ENCODE measurements around the gene FAM171A1. TPM values are rescaled to one million over a fixed set of nuclear protein-coding genes. Genes with fewer than 3 reads are reported as not detected.
A peak's percentile ranks its signal among the peaks of the same experiment; 100 is the strongest.
"Not testable (repeated sequence)": the region's sequence is repeated elsewhere in the genome, so short reads cannot be mapped to it uniquely, and the experiment has no call there.

The FAM171A1 gene
- polyA plus RNA-seq, 4 donors: 9.2 to 28.4 (median 18.2) TPM

GRCh38 chr10:15401382-15401781 is 30.3 kb upstream of the FAM171A1 start:
- FAIRE-seq: no peak

DNA sequence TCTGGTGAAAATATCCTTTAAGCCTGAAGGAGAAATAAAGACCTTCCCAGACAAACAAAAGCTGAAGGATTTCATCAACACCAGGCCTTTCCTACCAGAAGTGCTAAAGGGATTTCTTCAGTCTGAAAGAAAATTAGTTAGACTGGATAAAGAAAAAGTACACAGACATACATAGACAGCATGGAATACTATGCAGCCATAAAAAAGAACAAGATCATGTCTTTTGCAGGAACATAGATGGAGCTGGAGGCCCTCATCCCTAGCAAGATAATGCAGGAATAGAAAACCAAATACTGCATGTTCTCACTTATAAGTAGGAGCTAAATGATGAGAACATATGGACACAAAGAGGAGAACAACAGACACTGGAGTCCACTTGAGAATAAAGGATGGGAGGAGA is 29.4 kb upstream of the FAM171A1 start:
- not testable (repeated sequence) for H3K27me3 ChIP-seq (ENCODE audit: control insufficient read depth in 3 of 3, insufficient read depth in 3 of 3, low read length in 3 of 3); H3K4me1 ChIP-seq (ENCODE audit: control insufficient read depth in 3 of 3, insufficient read depth in 2 of 3, low read depth in 1 of 3, low read length in 2 of 3); H3K9me3 ChIP-seq (ENCODE audit: control insufficient read depth in 2 of 2, insufficient read depth in 1 of 2, low read depth in 1 of 2, low read length in 1 of 2); H3K4me3 ChIP-seq (ENCODE audit: low read depth in 1 of 3, low read length in 3 of 3); FAIRE-seq; H3K36me3 ChIP-seq (ENCODE audit: control insufficient read depth in 3 of 3, insufficient read depth in 2 of 3, low read depth in 1 of 3, low read length in 3 of 3); DNase-seq; H3K27ac ChIP-seq (ENCODE audit: low read depth in 1 of 3, low read length in 2 of 3)

More at GRCh38 chr10:15401382-15401781, 30.3 kb upstream of the FAM171A1 start:
- Histone ChIP-seq H3K36me3 (ENCODE audit: control insufficient read depth in 3 of 3, insufficient read depth in 2 of 3, low read depth in 1 of 3, low read length in 3 of 3) (no peaks in the 10 kb centered on the region), H3K9me3 (ENCODE audit: control insufficient read depth in 2 of 2, insufficient read depth in 1 of 2, low read depth in 1 of 2, low read length in 1 of 2) (no peaks in the 10 kb centered on the region), H3K4me1 (ENCODE audit: control insufficient read depth in 3 of 3, insufficient read depth in 2 of 3, low read depth in 1 of 3, low read length in 2 of 3) (no peaks in the 10 kb centered on the region), H3K27me3 (ENCODE audit: control insufficient read depth in 3 of 3, insufficient read depth in 3 of 3, low read length in 3 of 3) (no peaks in the 10 kb centered on the region), H3K4me3 (ENCODE audit: low read depth in 1 of 3, low read length in 3 of 3) (no peak overlapping the region), H3K27ac (ENCODE audit: low read depth in 1 of 3, low read length in 2 of 3) (no peak overlapping the region)
- DNase-seq: no peak

- Histone ChIP-seq H3K4me1 (ENCODE audit: control insufficient read depth in 3 of 3, insufficient read depth in 2 of 3, low read depth in 1 of 3, low read length in 2 of 3) (no peaks in the 10 kb centered on the region), H3K36me3 (ENCODE audit: control insufficient read depth in 3 of 3, insufficient read depth in 2 of 3, low read depth in 1 of 3, low read length in 3 of 3) (no peaks in the 10 kb centered on the region), H3K27me3 (ENCODE audit: control insufficient read depth in 3 of 3, insufficient read depth in 3 of 3, low read length in 3 of 3) (no peaks in the 10 kb centered on the region), H3K4me3 (ENCODE audit: low read depth in 1 of 3, low read length in 3 of 3) (no peak overlapping the region), H3K27ac (ENCODE audit: low read depth in 1 of 3, low read length in 2 of 3) (no peak overlapping the region), H3K9me3 (ENCODE audit: control insufficient read depth in 2 of 2, insufficient read depth in 1 of 2, low read depth in 1 of 2, low read length in 1 of 2) (no peaks in the 10 kb centered on the region)
- DNase-seq (peak in 1 of 2 donors; percentile 13), FAIRE-seq (no peak)
- 67 to 78% (median 72%) methylated on average over 1 of the region's 1 CpG for WGBS, 3 donors
Measured at GRCh38 chr10:15399060-15399661, 28.1 kb upstream of the FAM171A1 start.

DNA sequence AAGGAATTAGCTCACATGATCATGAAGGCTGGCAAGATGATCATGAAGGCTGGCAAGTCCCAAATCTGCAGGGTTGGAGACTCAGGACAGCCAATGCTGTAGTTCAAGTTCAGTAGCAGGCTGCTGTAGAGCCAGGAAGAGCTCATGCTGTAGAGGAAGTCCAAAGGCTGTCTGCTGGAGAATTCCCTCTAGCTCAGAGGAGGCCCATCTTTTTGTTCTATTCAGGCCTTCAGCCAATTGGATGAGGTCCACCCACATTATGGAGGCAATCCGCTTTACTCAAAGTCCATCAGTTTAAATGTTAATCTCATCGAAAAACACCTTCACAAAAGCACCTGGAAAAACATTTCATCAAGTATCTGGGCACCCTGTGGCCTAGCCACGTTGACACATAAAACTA is 24.8 kb upstream of the FAM171A1 start:
- H3K27me3 ChIP-seq (ENCODE audit: control insufficient read depth in 3 of 3, insufficient read depth in 3 of 3, low read length in 3 of 3): no peaks in the 10 kb centered on the region
- H3K9me3 ChIP-seq (ENCODE audit: control insufficient read depth in 2 of 2, insufficient read depth in 1 of 2, low read depth in 1 of 2, low read length in 1 of 2): no peaks in the 10 kb centered on the region
- H3K36me3 ChIP-seq (ENCODE audit: control insufficient read depth in 3 of 3, insufficient read depth in 2 of 3, low read depth in 1 of 3, low read length in 3 of 3): no peaks in the 10 kb centered on the region
- no peak overlapping the region for H3K4me3 ChIP-seq (ENCODE audit: low read depth in 1 of 3, low read length in 3 of 3)
- FAIRE-seq (no peak), DNase-seq (peak in 1 of 2 donors; percentile 17)
- 41 to 70% (median 49%) methylated on average over 3 of the region's 3 CpGs for WGBS, 3 donors
- no peak overlapping the region for H3K27ac ChIP-seq (ENCODE audit: low read depth in 1 of 3, low read length in 2 of 3)
- H3K4me1 ChIP-seq (ENCODE audit: control insufficient read depth in 3 of 3, insufficient read depth in 2 of 3, low read depth in 1 of 3, low read length in 2 of 3): no peaks in the 10 kb centered on the region

GRCh38 chr10:15393139-15393825 is 22.2 kb upstream of the FAM171A1 start:
- 65 to 77% (median 73%) methylated on average over 4 of the region's 4 CpGs for WGBS, 3 donors

GRCh38 chr10:15391491-15391890 is 20.4 kb upstream of the FAM171A1 start:
- H3K27me3 ChIP-seq (ENCODE audit: control insufficient read depth in 3 of 3, insufficient read depth in 3 of 3, low read length in 3 of 3): no peaks in the 10 kb centered on the region
- no peak for FAIRE-seq

More at GRCh38 chr10:15393139-15393825, 22.2 kb upstream of the FAM171A1 start:
- no peak for DNase-seq
- no peaks in the 10 kb centered on the region for H3K9me3 ChIP-seq (ENCODE audit: control insufficient read depth in 2 of 2, insufficient read depth in 1 of 2, low read depth in 1 of 2, low read length in 1 of 2)
- H3K4me1 ChIP-seq (ENCODE audit: control insufficient read depth in 3 of 3, insufficient read depth in 2 of 3, low read depth in 1 of 3, low read length in 2 of 3): no peaks in the 10 kb centered on the region
- no peak overlapping the region for H3K4me3 ChIP-seq (ENCODE audit: low read depth in 1 of 3, low read length in 3 of 3)
- no peaks in the 10 kb centered on the region for H3K27me3 ChIP-seq (ENCODE audit: control insufficient read depth in 3 of 3, insufficient read depth in 3 of 3, low read length in 3 of 3)
- H3K36me3 ChIP-seq (ENCODE audit: control insufficient read depth in 3 of 3, insufficient read depth in 2 of 3, low read depth in 1 of 3, low read length in 3 of 3): no peaks in the 10 kb centered on the region
- no peak overlapping the region for H3K27ac ChIP-seq (ENCODE audit: low read depth in 1 of 3, low read length in 2 of 3)
- FAIRE-seq: no peak

GRCh38 chr10:15388172-15388571 is 17.1 kb upstream of the FAM171A1 start:
- FAIRE-seq; H3K27me3 ChIP-seq (ENCODE audit: control insufficient read depth in 3 of 3, insufficient read depth in 3 of 3, low read length in 3 of 3); H3K4me1 ChIP-seq (ENCODE audit: control insufficient read depth in 3 of 3, insufficient read depth in 2 of 3, low read depth in 1 of 3, low read length in 2 of 3); DNase-seq; H3K27ac ChIP-seq (ENCODE audit: low read depth in 1 of 3, low read length in 2 of 3); H3K36me3 ChIP-seq (ENCODE audit: control insufficient read depth in 3 of 3, insufficient read depth in 2 of 3, low read depth in 1 of 3, low read length in 3 of 3); H3K4me3 ChIP-seq (ENCODE audit: low read depth in 1 of 3, low read length in 3 of 3); H3K9me3 ChIP-seq (ENCODE audit: control insufficient read depth in 2 of 2, insufficient read depth in 1 of 2, low read depth in 1 of 2, low read length in 1 of 2): not testable (repeated sequence)
- WGBS, 3 donors: 90 to 91% (median 90%) methylated on average over 7 of the region's 7 CpGs

More at GRCh38 chr10:15391491-15391890, 20.4 kb upstream of the FAM171A1 start:
- Histone ChIP-seq H3K4me1 (ENCODE audit: control insufficient read depth in 3 of 3, insufficient read depth in 2 of 3, low read depth in 1 of 3, low read length in 2 of 3) (no peaks in the 10 kb centered on the region), H3K27ac (ENCODE audit: low read depth in 1 of 3, low read length in 2 of 3) (no peak overlapping the region), H3K9me3 (ENCODE audit: control insufficient read depth in 2 of 2, insufficient read depth in 1 of 2, low read depth in 1 of 2, low read length in 1 of 2) (no peaks in the 10 kb centered on the region), H3K4me3 (ENCODE audit: low read depth in 1 of 3, low read length in 3 of 3) (no peak overlapping the region), H3K36me3 (ENCODE audit: control insufficient read depth in 3 of 3, insufficient read depth in 2 of 3, low read depth in 1 of 3, low read length in 3 of 3) (no peaks in the 10 kb centered on the region)
- WGBS, 3 donors: 53 to 69% (median 62%) methylated on average over 5 of the region's 5 CpGs
- DNase-seq: peak in 1 of 2 donors; percentile 39

DNA sequence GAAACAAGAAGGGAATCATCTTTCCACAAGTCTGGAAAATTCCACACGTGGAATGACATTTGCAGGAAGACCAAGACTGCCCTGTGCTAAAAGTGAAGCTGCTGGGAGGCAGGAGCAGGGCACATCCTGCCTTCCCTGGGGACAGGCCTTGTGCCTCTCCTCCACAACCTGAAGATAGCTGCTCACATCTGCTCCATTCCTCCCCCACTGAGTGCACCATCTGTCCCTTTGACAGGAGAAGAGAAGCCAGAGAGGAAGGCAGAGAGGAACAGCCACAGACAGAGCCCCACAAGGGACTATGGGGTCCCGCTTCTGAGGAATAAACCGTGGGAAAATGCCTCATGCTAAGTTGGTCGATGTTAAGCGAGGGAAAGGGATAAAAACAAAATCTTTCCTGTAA is 15.9 kb upstream of the FAM171A1 start:
- Histone ChIP-seq H3K36me3 (ENCODE audit: control insufficient read depth in 3 of 3, insufficient read depth in 2 of 3, low read depth in 1 of 3, low read length in 3 of 3) (no peaks in the 10 kb centered on the region), H3K4me1 (ENCODE audit: control insufficient read depth in 3 of 3, insufficient read depth in 2 of 3, low read depth in 1 of 3, low read length in 2 of 3) (no peaks in the 10 kb centered on the region), H3K27ac (ENCODE audit: low read depth in 1 of 3, low read length in 2 of 3) (no peak overlapping the region), H3K4me3 (ENCODE audit: low read depth in 1 of 3, low read length in 3 of 3) (no peak overlapping the region), H3K27me3 (ENCODE audit: control insufficient read depth in 3 of 3, insufficient read depth in 3 of 3, low read length in 3 of 3) (no peaks in the 10 kb centered on the region), H3K9me3 (ENCODE audit: control insufficient read depth in 2 of 2, insufficient read depth in 1 of 2, low read depth in 1 of 2, low read length in 1 of 2) (peaks cover 0 to 9% of the 10 kb centered on the region in 2 donors)
- 65 to 77% (median 70%) methylated on average over 5 of the region's 5 CpGs for WGBS, 3 donors
- DNase-seq: no peak
- FAIRE-seq: no peak

All from small intestine (tissue), 7 donors.